ENCODE measurements around the gene FAM13A. TPM values are rescaled to one million over a fixed set of nuclear protein-coding genes. Genes with fewer than 3 reads are reported as not detected.

Gene FAM13A
- total RNA-seq, 1 experiment from 2014 or later = 26.7 TPM

DNA sequence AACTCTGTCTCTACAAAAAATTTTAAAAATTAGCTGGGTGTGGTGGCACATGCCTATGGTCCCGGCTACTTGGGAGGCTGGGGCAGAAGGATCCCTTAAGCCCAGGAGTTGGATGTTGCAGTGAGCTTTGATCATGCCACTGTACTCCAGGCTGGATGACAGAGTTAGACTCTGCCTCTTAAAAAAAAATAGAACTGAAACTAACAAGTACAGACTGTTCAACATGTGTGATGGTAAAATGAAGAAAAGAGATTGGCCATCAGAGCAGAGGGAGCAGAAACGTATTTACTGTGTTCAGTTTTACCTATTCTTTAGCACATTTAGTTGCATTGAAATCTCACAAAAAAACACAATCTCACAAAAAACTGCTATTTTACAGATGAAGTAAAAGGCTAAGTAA is 281.5 kb downstream of the FAM13A start:
- Histone ChIP-seq H3K9me3 (ENCODE audit: insufficient read depth, low read depth) (no peaks in the 10 kb centered on the region), H3K4me3 (no peak overlapping the region), H3K4me1 (replicated peaks; ENCODE audit: insufficient read depth) (no peaks in the 10 kb centered on the region), H3K27me3 (ENCODE audit: insufficient read depth, low read depth) (no peaks in the 10 kb centered on the region), H3K36me3 (ENCODE audit: low read depth) (no peaks in the 10 kb centered on the region), H4K20me1 (ENCODE audit: insufficient read depth) (no peaks in the 10 kb centered on the region), H3F3A (ENCODE audit: insufficient read depth, low read depth) (no peaks in the 10 kb centered on the region), H2AFZ (no peak overlapping the region), H3K27ac (no peak overlapping the region), H3K79me2 (ENCODE audit: low read depth) (no peaks in the 10 kb centered on the region), H3K4me2 (no peak overlapping the region), H3K9me2 (ENCODE audit: insufficient read depth) (no peaks in the 10 kb centered on the region)
- TF ChIP-seq, protein P1, sequence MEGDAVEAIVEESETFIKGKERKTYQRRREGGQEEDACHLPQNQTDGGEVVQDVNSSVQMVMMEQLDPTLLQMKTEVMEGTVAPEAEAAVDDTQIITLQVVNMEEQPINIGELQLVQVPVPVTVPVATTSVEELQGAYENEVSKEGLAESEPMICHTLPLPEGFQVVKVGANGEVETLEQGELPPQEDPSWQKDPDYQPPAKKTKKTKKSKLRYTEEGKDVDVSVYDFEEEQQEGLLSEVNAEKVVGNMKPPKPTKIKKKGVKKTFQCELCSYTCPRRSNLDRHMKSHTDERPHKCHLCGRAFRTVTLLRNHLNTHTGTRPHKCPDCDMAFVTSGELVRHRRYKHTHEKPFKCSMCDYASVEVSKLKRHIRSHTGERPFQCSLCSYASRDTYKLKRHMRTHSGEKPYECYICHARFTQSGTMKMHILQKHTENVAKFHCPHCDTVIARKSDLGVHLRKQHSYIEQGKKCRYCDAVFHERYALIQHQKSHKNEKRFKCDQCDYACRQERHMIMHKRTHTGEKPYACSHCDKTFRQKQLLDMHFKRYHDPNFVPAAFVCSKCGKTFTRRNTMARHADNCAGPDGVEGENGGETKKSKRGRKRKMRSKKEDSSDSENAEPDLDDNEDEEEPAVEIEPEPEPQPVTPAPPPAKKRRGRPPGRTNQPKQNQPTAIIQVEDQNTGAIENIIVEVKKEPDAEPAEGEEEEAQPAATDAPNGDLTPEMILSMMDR (conservative IDR thresholded peaks at IDR 0.05) = no peak
- no peak for TF ChIP-seq EZH2 (IDR thresholded peaks at IDR 0.05; ENCODE audit: low read depth)
- ChIA-PET POLR2A (ENCODE audit: unreplicated experiment) (interaction anchor here (0.7 kb wide), 1 partner anchor 83 kb away, joined by 5 read pairs; no protein-coding TSS in a partner anchor), CTCF (no interaction called here)
- no peak for DNase-seq
- no TSS peak for BruUV-seq (replicated peaks)
- intact Hi-C loops (cut with micrococcal nuclease; ENCODE audit: unreplicated experiment) = no loop called here

DNA sequence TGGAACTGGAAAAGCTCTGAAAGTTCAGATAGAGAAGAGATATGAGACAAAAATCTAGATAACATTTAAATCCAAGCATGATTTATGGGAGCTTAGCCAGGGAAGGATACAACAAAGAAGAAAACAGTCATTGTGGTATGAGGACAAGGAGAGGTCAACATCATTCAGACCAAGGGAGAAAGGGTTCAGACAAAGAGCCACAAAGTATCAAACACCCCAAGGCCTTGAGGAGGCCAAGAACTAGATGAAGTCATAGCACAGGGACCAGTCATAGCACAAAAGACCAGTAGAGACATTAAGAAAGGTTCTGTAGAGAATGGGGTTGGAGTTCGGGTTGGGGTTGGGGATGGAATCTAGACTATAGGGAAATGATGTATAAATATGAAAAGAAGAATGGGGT is 282.0 kb downstream of the FAM13A start:
- no TSS peak for BruUV-seq (replicated peaks)
- no peak overlapping the region for H3K4me2 ChIP-seq
- POLR2A ChIA-PET (ENCODE audit: unreplicated experiment) = no interaction called here

DNA sequence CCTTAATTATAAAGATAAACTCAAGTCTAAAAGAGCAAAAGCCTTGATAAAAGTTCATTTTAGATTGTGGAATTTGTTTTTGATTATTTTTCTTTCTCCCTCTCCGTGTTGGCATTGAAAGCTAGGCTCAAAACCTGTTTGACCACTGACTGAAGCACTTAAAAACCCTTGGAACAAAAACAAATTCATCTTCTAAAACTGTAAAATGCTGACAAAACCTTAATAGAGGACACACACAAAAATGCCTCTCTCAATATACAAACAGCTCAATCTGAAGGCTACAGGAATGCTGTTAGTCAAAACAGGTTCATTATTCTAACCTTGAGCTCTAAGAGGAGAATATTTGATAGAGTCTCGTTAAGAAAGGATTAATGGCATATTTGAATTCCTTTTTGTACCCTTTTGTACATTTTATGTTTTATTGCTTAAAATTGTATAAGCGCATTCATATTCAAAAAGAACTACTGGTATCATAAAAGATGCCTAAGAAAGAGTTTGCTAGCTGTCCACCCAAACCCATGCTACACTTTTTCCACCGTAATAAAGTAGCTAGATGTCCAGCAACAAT is 285.0 kb downstream of the FAM13A start:
- no TSS peak for BruUV-seq (replicated peaks)
- intact Hi-C loops (cut with micrococcal nuclease; ENCODE audit: unreplicated experiment) = no loop called here
- TF ChIP-seq, protein P1 (conservative IDR thresholded peaks at IDR 0.05) = no peak
- Histone ChIP-seq H3K4me1 (replicated peaks; ENCODE audit: insufficient read depth) (no peaks in the 10 kb centered on the region), H3K4me2 (no peak overlapping the region), H3K79me2 (ENCODE audit: low read depth) (no peaks in the 10 kb centered on the region), H3K9me3 (ENCODE audit: insufficient read depth, low read depth) (no peaks in the 10 kb centered on the region), H3F3A (ENCODE audit: insufficient read depth, low read depth) (no peaks in the 10 kb centered on the region), H3K4me3 (no peak overlapping the region), H4K20me1 (ENCODE audit: insufficient read depth) (no peaks in the 10 kb centered on the region), H3K9me2 (ENCODE audit: insufficient read depth) (no peaks in the 10 kb centered on the region), H2AFZ (no peak overlapping the region), H3K27ac (no peak overlapping the region), H3K27me3 (ENCODE audit: insufficient read depth, low read depth) (no peaks in the 10 kb centered on the region), H3K36me3 (ENCODE audit: low read depth) (no peaks in the 10 kb centered on the region)
- ChIA-PET CTCF (no interaction called here), POLR2A (ENCODE audit: unreplicated experiment) (no interaction called here)
- DNase-seq = no peak

More for the DNA sequence above, 282.0 kb downstream of the FAM13A start:
- H2AFZ ChIP-seq = no peak overlapping the region
- intact Hi-C loops (cut with micrococcal nuclease; ENCODE audit: unreplicated experiment) = no loop called here
- no peak for DNase-seq
- H3K79me2 ChIP-seq (ENCODE audit: low read depth) = no peaks in the 10 kb centered on the region
- H3K27ac ChIP-seq = no peak overlapping the region
- no peaks in the 10 kb centered on the region for H3K9me2 ChIP-seq (ENCODE audit: insufficient read depth)
- no peak overlapping the region for H3K4me3 ChIP-seq
- H3K4me1 ChIP-seq (replicated peaks; ENCODE audit: insufficient read depth) = no peaks in the 10 kb centered on the region
- no peaks in the 10 kb centered on the region for H4K20me1 ChIP-seq (ENCODE audit: insufficient read depth)
- no peaks in the 10 kb centered on the region for H3F3A ChIP-seq (ENCODE audit: insufficient read depth, low read depth)
- H3K9me3 ChIP-seq (ENCODE audit: insufficient read depth, low read depth) = no peaks in the 10 kb centered on the region
- H3K36me3 ChIP-seq (ENCODE audit: low read depth) = no peaks in the 10 kb centered on the region
- TF ChIP-seq, protein P1 (conservative IDR thresholded peaks at IDR 0.05) = no peak
- TF ChIP-seq EZH2 (IDR thresholded peaks at IDR 0.05; ENCODE audit: low read depth) = no peak
- CTCF ChIA-PET = no interaction called here
- no peaks in the 10 kb centered on the region for H3K27me3 ChIP-seq (ENCODE audit: insufficient read depth, low read depth)

Measured in PC-9 (cell line).